HG02588 (cell line): Measurements from ENCODE around the gene MYL2.

ENCODE experiments used
- ATAC-seq: cut with Tn5 transposase; IDR thresholded peaks from one replicate; pipeline ENCODE4 v1.9.1; 2021; ENCODE audit warnings: mild to moderate bottlenecking, moderate library complexity; ENCODE audit not compliant: unreplicated experiment

The MYL2 gene

GRCh38 chr12:110930348-110931314 is 10.3 kb upstream of the MYL2 start:
- no peak for ATAC-seq

GRCh38 chr12:110929818-110930217 is 9.4 kb upstream of the MYL2 start:
- ATAC-seq: no peak

GRCh38 chr12:110928700-110929099 is 8.3 kb upstream of the MYL2 start:
- no peak for ATAC-seq

- no peak for ATAC-seq
These were observed 7.2 kb upstream of the MYL2 start for GRCh38 chr12:110927546-110927945.

- ATAC-seq: no peak
These were observed 3.4 kb upstream of the MYL2 start for GRCh38 chr12:110923692-110924334.

- ATAC-seq: no peak
These were observed 2.8 kb upstream of the MYL2 start for GRCh38 chr12:110923192-110923591.

- no peak for ATAC-seq
These were observed 2.3 kb upstream of the MYL2 start for GRCh38 chr12:110922652-110923051.

GRCh38 chr12:110921262-110921661 is 883 bp upstream of the MYL2 start:
- ATAC-seq: no peak

GRCh38 chr12:110919720-110920119 is 659 bp downstream of the MYL2 start:
- ATAC-seq: no peak

GRCh38 chr12:110917961-110918360 is 2.4 kb downstream of the MYL2 start:
- ATAC-seq: no peak

GRCh38 chr12:110917467-110917866 is 2.9 kb downstream of the MYL2 start:
- no peak for ATAC-seq

GRCh38 chr12:110916295-110916875 is 4.0 kb downstream of the MYL2 start:
- ATAC-seq: no peak

- peak; percentile 98 for ATAC-seq
These were observed 7.0 kb downstream of the MYL2 start for GRCh38 chr12:110913119-110914056.

- ATAC-seq: no peak
These were observed 8.1 kb downstream of the MYL2 start for GRCh38 chr12:110912263-110912662.

GRCh38 chr12:110908377-110909152 is 11.8 kb downstream of the MYL2 start:
- ATAC-seq: no peak

GRCh38 chr12:110907583-110907982 is 12.8 kb downstream of the MYL2 start:
- ATAC-seq: no peak

- no peak for ATAC-seq
These were observed 13.4 kb downstream of the MYL2 start for GRCh38 chr12:110906985-110907384.

GRCh38 chr12:110906516-110906915 is 13.9 kb downstream of the MYL2 start:
- no peak for ATAC-seq

GRCh38 chr12:110906083-110906482 is 14.3 kb downstream of the MYL2 start:
- no peak for ATAC-seq

GRCh38 chr12:110903511-110903910 is 16.9 kb downstream of the MYL2 start:
- ATAC-seq: no peak
